SK-N-SH treated with all-trans-retinoic acid at 6 μM for 48 hours (cell line): ENCODE results near the gene APOA4.

Experiments used
- ATAC-seq: fragments of 200-7000 bp; cut with Tn5 transposase; 3 replicates; pipeline ENCODE4 v1.9.1; 2020; ENCODE audit warnings: mild to moderate bottlenecking, moderate library complexity
- CREB5 ChIP-seq: fragments of 250-450 bp; sonication (Bioruptor Pico); IDR thresholded peaks from 2 replicates; pipeline ENCODE4 v1.5.1; 2020; ENCODE audit warnings: low read depth, mild to moderate bottlenecking, moderate library complexity
- CSDC2 ChIP-seq: fragments of 250-450 bp; sonication (Bioruptor Pico); IDR thresholded peaks from 2 replicates; pipeline ENCODE4 v1.5.0; 2020; ENCODE audit warnings: mild to moderate bottlenecking, moderate library complexity
- CSRNP3 ChIP-seq: fragments of 250-450 bp; sonication (Bioruptor Pico); IDR thresholded peaks from 2 replicates; pipeline ENCODE4 v1.5.1; 2021; ENCODE audit warnings: mild to moderate bottlenecking, moderate library complexity
- ESRRG ChIP-seq: fragments of 250-450 bp; sonication (Bioruptor Pico); IDR thresholded peaks from 2 replicates; pipeline ENCODE4 v1.6.1; 2021; ENCODE audit warnings: mild to moderate bottlenecking
- GLIS3 ChIP-seq: fragments of 250-450 bp; sonication (Bioruptor Pico); IDR thresholded peaks from 2 replicates; pipeline ENCODE4 v1.5.0; 2020; ENCODE audit warnings: mild to moderate bottlenecking, moderate library complexity
- ISL1 ChIP-seq: fragments of 250-450 bp; sonication (Bioruptor Pico); IDR thresholded peaks from 2 replicates; pipeline ENCODE4 v2.1.2; 2022; ENCODE audit warnings: mild to moderate bottlenecking, moderate library complexity
- OSR1 ChIP-seq: fragments of 250-450 bp; sonication (Bioruptor Pico); IDR thresholded peaks from 2 replicates; pipeline ENCODE4 v1.8.0; 2022; ENCODE audit warnings: moderate library complexity, mild to moderate bottlenecking, inconsistent platforms
- PATZ1 ChIP-seq: fragments of 250-450 bp; sonication (Bioruptor Pico); IDR thresholded peaks from 2 replicates; pipeline ENCODE4 v1.8.0; 2020; ENCODE audit warnings: mild to moderate bottlenecking, moderate library complexity, borderline replicate concordance
- POU6F1 ChIP-seq: fragments of 250-450 bp; sonication (Bioruptor Pico); IDR thresholded peaks from 2 replicates; pipeline ENCODE4 v1.8.0; 2021; ENCODE audit warnings: low read depth, mild to moderate bottlenecking, moderate library complexity, borderline replicate concordance
- PPARA ChIP-seq: fragments of 250-450 bp; sonication (Bioruptor Pico); IDR thresholded peaks from 2 replicates; pipeline ENCODE4 v1.5.0; 2020; ENCODE audit warnings: mild to moderate bottlenecking, borderline replicate concordance
- RARB ChIP-seq: fragments of 250-450 bp; sonication (Bioruptor Pico); IDR thresholded peaks from 2 replicates; pipeline ENCODE4 v1.8.0; 2021; ENCODE audit warnings: mild to moderate bottlenecking, moderate library complexity
- SNAI2 ChIP-seq: fragments of 250-450 bp; sonication (Bioruptor Pico); IDR thresholded peaks from 2 replicates; pipeline ENCODE4 v1.5.0; 2020; ENCODE audit warnings: mild to moderate bottlenecking, moderate library complexity
- TCF4 ChIP-seq: fragments of 250-450 bp; sonication (Bioruptor Pico); IDR thresholded peaks from 2 replicates; pipeline ENCODE4 v1.8.0; 2021; ENCODE audit warnings: mild to moderate bottlenecking, moderate library complexity, borderline replicate concordance
- TOX ChIP-seq: fragments of 250-450 bp; sonication (Bioruptor Pico); IDR thresholded peaks from 2 replicates; pipeline ENCODE4 v1.8.0; 2021; ENCODE audit warnings: mild to moderate bottlenecking, moderate library complexity, borderline replicate concordance
- TSHZ2 ChIP-seq: fragments of 250-450 bp; sonication (Bioruptor Pico); IDR thresholded peaks from 2 replicates; pipeline ENCODE4 v1.5.0; 2020; ENCODE audit warnings: mild to moderate bottlenecking, moderate library complexity
- ZC3H10 ChIP-seq: fragments of 250-450 bp; sonication (Bioruptor Pico); IDR thresholded peaks from 2 replicates; pipeline ENCODE4 v1.5.1; 2021; ENCODE audit warnings: mild to moderate bottlenecking, moderate library complexity
- ZFP3 ChIP-seq: fragments of 250-450 bp; sonication (Bioruptor Pico); IDR thresholded peaks from 2 replicates; pipeline ENCODE4 v1.5.0; 2020; ENCODE audit warnings: mild to moderate bottlenecking, moderate library complexity
- ZFP30 ChIP-seq: fragments of 450-650 bp; formaldehyde crosslinking; IDR thresholded peaks from 2 replicates; pipeline ENCODE4 v1.5.0; 2022; ENCODE audit warnings: mild to moderate bottlenecking, moderate library complexity
- ZNF565 ChIP-seq: fragments of 450-650 bp; formaldehyde crosslinking; conservative IDR thresholded peaks from 2 replicates; pipeline ENCODE4 v1.5.0; 2020; ENCODE audit warnings: low read depth, mild to moderate bottlenecking, moderate library complexity
- ZNF70 ChIP-seq: fragments of 450-650 bp; formaldehyde crosslinking; IDR thresholded peaks from 2 replicates; pipeline ENCODE4 v1.5.0; 2020; ENCODE audit warnings: mild to moderate bottlenecking, moderate library complexity

The APOA4 gene

GRCh38 chr11:116855413-116855812 is 32.3 kb upstream of the APOA4 start:
- ATAC-seq, result no peak
- no peak for TF ChIP-seq RARB
- TF ChIP-seq ZNF565 (CRISPR knock-in tag), result no peak

GRCh38 chr11:116853461-116854073 is 30.5 kb upstream of the APOA4 start:
- ATAC-seq, result peak; percentile 84

GRCh38 chr11:116852261-116853031 is 29.3 kb upstream of the APOA4 start:
- ATAC-seq, result peak; percentile 19
- no peak for TF ChIP-seq ESRRG (CRISPR knock-in tag)
- TF ChIP-seq ZFP30 (CRISPR knock-in tag), result no peak

More at GRCh38 chr11:116853461-116854073, 30.5 kb upstream of the APOA4 start:
- TF ChIP-seq CREB5 (CRISPR knock-in tag) (no peak), ZC3H10 (CRISPR knock-in tag) (no peak), RARB (no peak), ZFP30 (CRISPR knock-in tag) (no peak), ZFP3 (no peak), CSRNP3 (CRISPR knock-in tag) (no peak), ZNF565 (CRISPR knock-in tag) (no peak), TCF4 (no peak), POU6F1 (CRISPR knock-in tag) (no peak), SNAI2 (no peak), ESRRG (CRISPR knock-in tag) (no peak), TOX (no peak), OSR1 (no peak), GLIS3 (no peak)

- no peak for ATAC-seq
- TF ChIP-seq SNAI2 (no peak), CSDC2 (CRISPR knock-in tag) (no peak), TOX (no peak), CREB5 (CRISPR knock-in tag) (no peak), GLIS3 (no peak), PPARA (CRISPR knock-in tag) (no peak), TSHZ2 (CRISPR knock-in tag) (no peak), ZFP30 (CRISPR knock-in tag) (no peak), RARB (no peak), PATZ1 (CRISPR knock-in tag) (no peak), ISL1 (CRISPR knock-in tag) (no peak), ZNF565 (CRISPR knock-in tag) (no peak), TCF4 (no peak), POU6F1 (CRISPR knock-in tag) (no peak), ZNF70 (no peak)
These were observed 28.5 kb upstream of the APOA4 start for GRCh38 chr11:116851626-116852025.
